ENCODE measurements around the gene OSBPL10. TPM values are rescaled to one million over a fixed set of nuclear protein-coding genes. Genes with fewer than 3 reads are reported as not detected.

OSBPL10 gene
- total and polyA plus RNA-seq, 8 donors: 26.6 to 42.6 (median 38.6) TPM

GRCh38 chr3:31772758-31773473 is 208.1 kb downstream of the OSBPL10 start:
- intact Hi-C loops (cut with DNase I): no loop called here
- no peaks in the 10 kb centered on the region for H3K36me3 ChIP-seq
- H3K4me1 ChIP-seq: peaks cover 0 to 5% of the 10 kb centered on the region in 2 donors
- no peaks in the 10 kb centered on the region for H3K27me3 ChIP-seq
- DNase-seq: no peak
- no peaks in the 10 kb centered on the region for H3K9me3 ChIP-seq
- TF ChIP-seq, protein P1, sequence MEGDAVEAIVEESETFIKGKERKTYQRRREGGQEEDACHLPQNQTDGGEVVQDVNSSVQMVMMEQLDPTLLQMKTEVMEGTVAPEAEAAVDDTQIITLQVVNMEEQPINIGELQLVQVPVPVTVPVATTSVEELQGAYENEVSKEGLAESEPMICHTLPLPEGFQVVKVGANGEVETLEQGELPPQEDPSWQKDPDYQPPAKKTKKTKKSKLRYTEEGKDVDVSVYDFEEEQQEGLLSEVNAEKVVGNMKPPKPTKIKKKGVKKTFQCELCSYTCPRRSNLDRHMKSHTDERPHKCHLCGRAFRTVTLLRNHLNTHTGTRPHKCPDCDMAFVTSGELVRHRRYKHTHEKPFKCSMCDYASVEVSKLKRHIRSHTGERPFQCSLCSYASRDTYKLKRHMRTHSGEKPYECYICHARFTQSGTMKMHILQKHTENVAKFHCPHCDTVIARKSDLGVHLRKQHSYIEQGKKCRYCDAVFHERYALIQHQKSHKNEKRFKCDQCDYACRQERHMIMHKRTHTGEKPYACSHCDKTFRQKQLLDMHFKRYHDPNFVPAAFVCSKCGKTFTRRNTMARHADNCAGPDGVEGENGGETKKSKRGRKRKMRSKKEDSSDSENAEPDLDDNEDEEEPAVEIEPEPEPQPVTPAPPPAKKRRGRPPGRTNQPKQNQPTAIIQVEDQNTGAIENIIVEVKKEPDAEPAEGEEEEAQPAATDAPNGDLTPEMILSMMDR (IDR thresholded peaks at IDR 0.05): no peak
- H3K27ac ChIP-seq: no peak overlapping the region
- ATAC-seq: no peak
- H3K4me3 ChIP-seq: no peak overlapping the region

GRCh38 chr3:31772272-31772671 is 208.8 kb downstream of the OSBPL10 start:
- Histone ChIP-seq H3K4me1 (peaks cover 0 to 5% of the 10 kb centered on the region in 2 donors), H3K36me3 (no peaks in the 10 kb centered on the region), H3K27me3 (no peaks in the 10 kb centered on the region), H3K27ac (no peak overlapping the region), H3K9me3 (no peaks in the 10 kb centered on the region), H3K4me3 (no peak overlapping the region)
- intact Hi-C loops (cut with DNase I): no loop called here
- ATAC-seq: no peak
- TF ChIP-seq, protein P1 (IDR thresholded peaks at IDR 0.05): no peak
- no peak for DNase-seq

GRCh38 chr3:31770822-31771326 is 210.2 kb downstream of the OSBPL10 start:
- Histone ChIP-seq H3K27me3 (no peaks in the 10 kb centered on the region), H3K4me1 (peaks cover 0 to 5% of the 10 kb centered on the region in 2 donors), H3K4me3 (no peak overlapping the region), H3K36me3 (no peaks in the 10 kb centered on the region), H3K27ac (no peak overlapping the region), H3K9me3 (no peaks in the 10 kb centered on the region)
- ATAC-seq: no peak
- DNase-seq: no peak
- TF ChIP-seq, protein P1 (IDR thresholded peaks at IDR 0.05): no peak
- intact Hi-C loops (cut with DNase I): no loop called here

DNA sequence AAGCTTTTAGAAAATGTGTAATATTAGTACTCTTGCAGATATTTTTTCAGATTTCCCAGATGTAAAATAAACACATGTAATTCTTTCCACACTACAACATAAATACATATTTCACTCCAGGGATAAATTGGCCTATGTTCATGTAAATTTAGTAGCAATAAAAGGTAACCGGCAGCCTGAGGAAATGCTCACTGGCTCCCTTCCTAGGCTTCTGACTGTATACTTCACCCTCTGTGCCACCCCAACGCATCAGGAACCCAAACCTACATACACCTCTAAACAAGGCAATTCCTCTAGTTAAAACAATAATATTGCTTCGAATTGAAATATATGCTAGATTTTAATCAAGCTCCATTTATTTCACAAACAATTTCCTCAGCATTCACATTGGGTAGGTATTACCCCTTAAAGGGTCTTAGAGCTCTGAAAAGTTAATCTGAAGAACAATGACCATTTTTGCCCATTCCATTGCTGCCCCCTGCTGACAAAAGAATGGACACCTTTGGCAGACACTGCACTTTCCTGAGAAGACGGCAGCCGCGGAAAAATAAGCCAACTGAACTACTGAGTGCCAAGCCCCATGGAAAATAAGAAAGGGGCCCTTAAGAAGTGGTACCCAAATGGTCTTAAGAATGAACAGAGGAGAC is 212.5 kb downstream of the OSBPL10 start:
- no peaks in the 10 kb centered on the region for H3K27me3 ChIP-seq
- H3K9me3 ChIP-seq: no peaks in the 10 kb centered on the region
- H3K4me3 ChIP-seq: no peak overlapping the region
- DNase-seq (peak in 3 of 4 donors; percentile 39 to 74 (median 62)), ATAC-seq (peak; percentile 83)
- TF ChIP-seq, protein P1 (IDR thresholded peaks at IDR 0.05): peak; percentile 54
- peaks cover 0 to 5% of the 10 kb centered on the region in 2 donors for H3K4me1 ChIP-seq
- no peaks in the 10 kb centered on the region for H3K36me3 ChIP-seq
- no peak overlapping the region for H3K27ac ChIP-seq
- intact Hi-C loops (cut with DNase I): loop anchor here in 1 of 2 donors (10.0 kb wide), 1 partner anchor 154 kb away; no protein-coding TSS in a partner anchor

DNA sequence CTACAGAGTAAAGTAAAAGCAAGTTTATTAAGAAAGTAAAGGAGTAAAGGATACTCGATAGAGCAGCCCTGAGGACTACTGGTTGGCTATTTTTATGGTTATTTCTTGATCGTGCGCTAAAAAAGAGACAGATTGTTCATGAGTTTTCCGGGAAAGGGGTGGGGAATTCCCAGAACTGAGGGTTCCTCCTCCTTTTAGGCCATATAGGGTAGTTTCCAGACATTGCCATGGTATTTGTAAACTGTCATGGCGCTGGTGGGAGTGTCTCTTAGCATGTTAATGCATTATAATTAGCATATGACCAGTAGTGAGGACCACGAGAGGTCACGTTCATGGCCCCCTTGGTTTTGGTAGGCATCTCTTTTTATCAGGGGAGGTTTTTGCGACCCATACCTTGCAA is 213.1 kb downstream of the OSBPL10 start:
- TF ChIP-seq, protein P1 (IDR thresholded peaks at IDR 0.05): no peak
- no peak overlapping the region for H3K27ac ChIP-seq
- no peak for DNase-seq
- ATAC-seq: no peak
- no peaks in the 10 kb centered on the region for H3K36me3 ChIP-seq
- no peak overlapping the region for H3K4me3 ChIP-seq
- intact Hi-C loops (cut with DNase I): loop anchor here in 1 of 2 donors (10.0 kb wide), 1 partner anchor 153 kb away; no protein-coding TSS in a partner anchor
- no peaks in the 10 kb centered on the region for H3K9me3 ChIP-seq
- H3K27me3 ChIP-seq: no peaks in the 10 kb centered on the region
- peaks cover 0 to 5% of the 10 kb centered on the region in 2 donors for H3K4me1 ChIP-seq
